Head of caudate nucleus (tissue), 42 donors: Measurements from ENCODE around the gene LMF1.
A peak's percentile ranks its signal among the peaks of the same experiment; 100 is the strongest.

Source experiments
- DNase-seq, 42 donors: peaks; one replicate each; pipeline versions ENCODE4 v3.0.0 to v3.0.0-alpha.2; 2020 to 2021; ENCODE audit warnings: mixed read lengths in 7 of 42
- intact Hi-C: fragments of 100-400 bp; cut with DNase I; formaldehyde crosslinking; loops from one replicate; pipeline ENCODE4 v1.15.0; 2022

The LMF1 gene

GRCh38 chr16:987906-988305 is 17.1 kb upstream of the LMF1 start:
- intact Hi-C loops: loop anchor here (5.0 kb wide), 1 partner anchor 39 kb away; no protein-coding TSS in a partner anchor
- peak in 35 of 42 donors; percentile 42 to 88 (median 73) for DNase-seq

GRCh38 chr16:986925-987582 is 16.3 kb upstream of the LMF1 start:
- peak in 34 of 42 donors; percentile 59 to 89 (median 74) for DNase-seq

GRCh38 chr16:986411-986810 is 15.6 kb upstream of the LMF1 start:
- peak in 5 of 42 donors; percentile 28 to 58 (median 33) for DNase-seq
- intact Hi-C loops: loop anchor here (5.0 kb wide), 1 partner anchor 41 kb away; no protein-coding TSS in a partner anchor

More at GRCh38 chr16:986925-987582, 16.3 kb upstream of the LMF1 start:
- intact Hi-C loops: loop anchor here (5.0 kb wide), 1 partner anchor 40 kb away; no protein-coding TSS in a partner anchor

GRCh38 chr16:985646-986400 is 15.0 kb upstream of the LMF1 start:
- intact Hi-C loops: loop anchor here (2.0 to 5.0 kb wide), 2 partner anchors 41 to 63 kb away; no protein-coding TSS in a partner anchor
- peak in 17 of 42 donors; percentile 16 to 69 (median 47) for DNase-seq

- intact Hi-C loops: loop anchor here (2.0 to 5.0 kb wide), 3 partner anchors 42 to 173 kb away; no protein-coding TSS in a partner anchor
Observed at GRCh38 chr16:984736-985636, 14.2 kb upstream of the LMF1 start.

GRCh38 chr16:984121-984694 is 13.4 kb upstream of the LMF1 start:
- intact Hi-C loops: loop anchor here (2.0 to 5.0 kb wide), 2 partner anchors 65 to 172 kb away; no protein-coding TSS in a partner anchor
- peak in 12 of 42 donors; percentile 18 to 64 (median 38) for DNase-seq

More at GRCh38 chr16:984736-985636, 14.2 kb upstream of the LMF1 start:
- peak in 40 of 42 donors; percentile 53 to 92 (median 80) for DNase-seq

GRCh38 chr16:983044-984030 is 12.6 kb upstream of the LMF1 start:
- intact Hi-C loops: loop anchor here (2.0 to 5.0 kb wide), 2 partner anchors 65 to 171 kb away; no protein-coding TSS in a partner anchor
- DNase-seq: peak in 41 of 42 donors; percentile 67 to 93 (median 82)

- intact Hi-C loops: loop anchor here (5.0 kb wide), 1 partner anchor 170 kb away; no protein-coding TSS in a partner anchor
Observed at GRCh38 chr16:982145-983043, 11.6 kb upstream of the LMF1 start.

GRCh38 chr16:981695-982144 is 10.9 kb upstream of the LMF1 start, which contains the start of gene SOX8:
Gene SOX8 (plus strand): TSS chr16:981770. CDS start chr16:981923, 153 bp downstream.
- DNase-seq: peak in 1 of 42 donors; percentile 79
- intact Hi-C loops: loop anchor here (5.0 kb wide), 1 partner anchor 169 kb away; no protein-coding TSS in a partner anchor

More at GRCh38 chr16:982145-983043, 11.6 kb upstream of the LMF1 start:
- DNase-seq: peak in 11 of 42 donors; percentile 13 to 64 (median 41)

GRCh38 chr16:980595-980854 is 9.7 kb upstream of the LMF1 start:
- peak in 9 of 42 donors; percentile 19 to 62 (median 40) for DNase-seq
- intact Hi-C loops: loop anchor here (5.0 kb wide), 1 partner anchor 168 kb away; no protein-coding TSS in a partner anchor

- peak in 12 of 42 donors; percentile 10 to 62 (median 38) for DNase-seq
- intact Hi-C loops: loop anchor here (5.0 kb wide), 1 partner anchor 168 kb away; no protein-coding TSS in a partner anchor
Observed at GRCh38 chr16:979859-980594, 9.2 kb upstream of the LMF1 start.

GRCh38 chr16:979147-979546 is 8.4 kb upstream of the LMF1 start:
- intact Hi-C loops: no loop called here
- DNase-seq: peak in 2 of 42 donors; percentile 1 to 10

GRCh38 chr16:978403-978802 is 7.6 kb upstream of the LMF1 start:
- DNase-seq: peak in 8 of 42 donors; percentile 12 to 62 (median 24)

GRCh38 chr16:977896-978295 is 7.1 kb upstream of the LMF1 start:
- no peak for DNase-seq
- intact Hi-C loops: no loop called here

More at GRCh38 chr16:978403-978802, 7.6 kb upstream of the LMF1 start:
- intact Hi-C loops: no loop called here
